HG02759 (cell line): Measurements from ENCODE around the gene ZNF438.
"Not testable (repeated sequence)": the region's sequence is repeated elsewhere in the genome, so short reads cannot be mapped to it uniquely, and the experiment has no call there.

Experiments
- ATAC-seq: cut with Tn5 transposase; IDR thresholded peaks from one replicate; pipeline ENCODE4 v1.9.1; 2021; ENCODE audit warnings: mild to moderate bottlenecking, moderate library complexity; ENCODE audit not compliant: unreplicated experiment

The ZNF438 gene

DNA sequence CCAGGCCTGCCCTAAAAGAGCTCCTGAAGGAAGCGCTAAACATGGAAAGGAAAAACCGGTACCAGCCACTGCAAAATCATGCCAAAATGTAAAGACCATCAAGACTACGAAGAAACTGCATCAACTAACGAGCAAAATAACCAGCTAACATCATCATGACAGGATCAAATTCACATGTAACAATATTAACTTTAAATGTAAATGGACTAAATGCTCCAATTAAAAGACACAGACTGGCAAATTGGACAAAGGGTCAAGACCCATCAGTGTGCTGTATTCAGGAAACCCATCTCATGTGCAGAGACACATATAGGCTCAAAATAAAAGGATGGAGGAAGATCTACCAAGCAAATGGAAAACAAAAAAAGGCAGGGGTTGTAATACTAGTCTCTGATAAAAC is 82.4 kb downstream of the ZNF438 start:
- not testable (repeated sequence) for ATAC-seq

DNA sequence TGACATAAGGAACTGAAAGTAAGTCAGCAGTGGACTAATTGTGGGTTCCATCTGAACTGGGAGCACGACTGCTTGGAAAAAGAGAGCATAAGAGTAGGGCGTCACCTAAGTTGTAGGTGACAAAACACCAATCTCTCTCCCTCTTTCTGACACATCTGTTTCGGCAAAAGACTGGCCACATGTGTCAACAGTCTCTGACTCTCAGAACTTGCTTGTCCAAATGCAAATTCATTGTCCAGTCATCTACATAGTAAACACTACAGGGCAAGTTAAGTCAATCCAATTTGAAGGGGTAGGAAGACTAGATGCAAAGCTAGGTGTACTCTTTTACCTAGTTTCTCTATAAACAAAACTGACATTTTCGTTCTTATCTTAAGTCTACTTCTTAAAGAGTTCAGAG is 87.7 kb downstream of the ZNF438 start:
- ATAC-seq, result no peak

DNA sequence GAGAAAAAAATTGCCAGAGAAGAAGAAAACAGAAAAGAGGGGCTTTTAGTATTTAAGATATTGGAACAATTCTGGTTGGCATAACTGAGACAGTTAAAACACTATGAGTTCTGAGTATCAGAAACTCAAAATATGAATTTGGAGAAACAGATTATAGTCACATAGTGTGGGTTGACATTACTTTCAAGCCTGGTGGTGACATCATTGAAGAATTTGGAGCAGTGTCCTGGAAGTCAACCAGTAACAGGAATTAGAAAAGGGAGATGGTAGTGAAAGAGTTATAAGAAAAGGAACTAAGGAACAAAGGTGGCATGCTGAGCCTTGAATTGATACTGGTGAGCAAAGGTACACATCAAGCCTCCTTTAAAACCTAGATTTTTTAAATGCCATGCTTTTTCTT is 88.2 kb downstream of the ZNF438 start:
- no peak for ATAC-seq

DNA sequence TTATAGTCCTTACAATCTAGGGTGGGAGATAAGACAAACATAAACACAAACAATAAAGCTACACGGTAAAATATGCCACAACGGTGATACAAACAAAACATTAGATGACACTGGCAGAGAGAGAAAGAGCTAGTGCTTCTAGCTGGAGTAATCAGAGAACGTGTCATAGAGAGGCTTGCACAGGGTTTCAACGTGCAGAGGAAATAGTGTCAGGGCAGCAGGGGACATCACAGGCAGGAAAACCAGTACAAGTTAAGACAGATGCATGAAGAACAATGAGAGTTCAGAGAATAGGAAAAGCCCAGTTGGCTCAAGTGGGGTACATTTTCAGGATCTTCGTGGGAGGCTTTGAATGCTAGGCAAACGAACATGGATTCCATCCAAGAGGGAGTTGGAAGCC is 91.4 kb downstream of the ZNF438 start:
- no peak for ATAC-seq

DNA sequence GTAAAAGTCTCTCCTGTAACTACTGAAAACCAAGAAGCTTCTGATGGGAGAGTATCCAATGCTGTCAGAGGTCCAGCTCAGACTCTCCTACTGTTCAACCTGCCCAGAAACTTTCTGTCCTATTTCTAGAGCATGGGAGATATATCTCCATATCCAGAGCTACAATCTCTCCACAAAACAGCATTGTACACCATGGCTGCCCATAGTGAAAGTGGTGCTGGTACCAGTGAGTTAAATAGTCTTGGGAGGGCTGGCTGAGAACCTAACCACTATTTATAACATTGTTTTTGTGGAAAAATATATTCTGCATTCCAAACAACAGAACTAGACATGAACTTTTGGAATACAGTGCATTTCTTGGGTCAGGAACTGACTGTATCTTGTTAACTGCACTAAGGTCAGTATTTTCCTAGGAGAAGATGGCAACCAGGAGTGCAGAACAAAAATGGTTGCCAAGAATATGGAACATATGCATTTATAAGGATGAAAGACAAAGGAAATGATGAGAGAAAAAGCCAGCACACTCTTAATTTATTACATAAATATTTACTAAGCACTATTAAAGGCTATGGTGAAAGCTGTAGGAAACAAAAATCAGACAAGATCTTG is 91.9 kb downstream of the ZNF438 start:
- ATAC-seq, result no peak

DNA sequence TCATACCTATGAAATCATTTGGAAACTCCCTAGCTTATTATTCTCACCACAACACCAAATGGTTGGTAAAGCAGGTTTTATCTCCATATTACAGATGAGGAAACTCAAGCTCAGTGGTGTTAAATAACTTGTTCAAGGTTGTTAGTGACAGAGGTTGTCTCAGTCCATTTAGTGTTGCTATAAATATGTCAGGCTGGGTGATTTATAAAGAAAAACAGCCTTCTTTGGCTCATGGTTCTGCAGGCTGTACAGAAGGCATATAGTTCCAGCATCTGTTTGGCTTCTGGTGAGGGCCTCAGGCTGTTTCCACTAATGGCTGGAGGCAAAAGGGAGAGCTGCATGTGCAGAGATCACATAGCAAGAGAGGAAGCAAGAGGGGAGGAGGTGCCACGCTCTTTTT is 96.6 kb downstream of the ZNF438 start:
- no peak for ATAC-seq

DNA sequence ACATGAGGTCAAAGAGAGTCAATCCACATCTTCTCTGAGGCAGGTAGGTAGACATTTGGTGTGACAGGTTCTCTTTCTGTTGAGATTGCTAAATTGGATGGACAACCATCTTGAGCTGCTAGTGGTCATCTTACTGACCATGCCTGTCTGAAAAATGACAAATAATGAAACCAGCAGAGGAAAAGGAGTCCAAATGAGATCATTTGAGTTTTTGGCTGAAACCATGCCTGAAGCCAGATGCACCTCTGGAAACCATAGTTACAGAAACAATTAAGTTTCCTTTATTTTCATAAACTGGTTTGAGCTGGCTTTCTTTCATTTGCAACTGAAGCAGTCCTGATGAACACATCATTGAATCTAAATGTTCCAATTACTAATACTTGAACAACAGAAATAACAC is 100.6 kb downstream of the ZNF438 start:
- ATAC-seq, result no peak

DNA sequence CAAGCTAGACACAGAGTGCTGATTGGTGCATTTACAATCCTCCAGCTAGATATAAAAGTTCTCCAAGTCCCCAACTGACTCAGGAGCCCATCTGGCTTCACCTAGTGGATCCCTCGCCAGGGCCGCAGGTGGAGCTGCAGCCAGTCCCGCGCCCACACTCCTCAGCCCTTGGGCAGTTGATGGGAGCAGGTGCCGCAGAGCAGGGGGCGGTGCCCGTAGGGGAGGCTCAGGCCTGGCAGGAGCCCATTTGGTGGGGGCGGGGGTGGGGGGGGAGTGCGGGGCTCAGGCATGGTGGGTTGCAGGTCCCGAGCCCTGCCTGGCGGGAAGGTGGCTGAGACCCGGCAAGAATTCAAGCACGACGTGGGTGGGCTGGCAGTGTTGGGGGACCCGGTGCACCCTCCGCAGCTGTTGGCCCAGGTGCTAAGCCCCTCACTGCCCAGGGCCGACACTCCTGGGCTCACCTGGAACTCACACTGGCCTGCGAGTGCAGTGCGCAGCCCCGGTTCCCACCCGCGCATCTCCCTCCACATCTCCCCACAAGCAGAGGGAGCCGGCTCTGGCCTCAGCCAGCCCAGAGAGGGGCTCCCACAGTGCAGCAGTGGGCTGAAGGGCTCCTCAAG is 101.7 kb downstream of the ZNF438 start:
- ATAC-seq, result no peak

DNA sequence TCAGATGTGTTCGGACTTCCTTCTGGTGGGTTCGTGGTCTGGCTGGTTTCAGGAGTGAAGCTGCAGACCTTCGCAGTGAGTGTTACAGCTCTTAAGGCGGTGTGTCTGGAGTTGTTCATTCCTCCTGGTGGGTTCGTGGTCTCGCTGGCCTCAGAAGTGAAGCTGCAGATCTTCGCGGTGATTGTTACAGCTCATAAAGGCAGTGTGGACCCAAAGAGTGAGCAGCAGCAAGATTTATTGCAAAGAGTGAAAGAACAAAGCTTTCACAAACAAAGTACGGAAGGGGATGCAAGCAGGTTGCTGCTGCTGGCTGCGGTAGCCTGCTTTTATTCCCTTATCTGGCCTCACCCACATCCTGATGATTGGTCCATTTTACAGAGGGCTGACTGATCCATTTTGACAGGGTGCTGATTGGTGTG is 102.3 kb downstream of the ZNF438 start:
- peak; percentile 15 for ATAC-seq

DNA sequence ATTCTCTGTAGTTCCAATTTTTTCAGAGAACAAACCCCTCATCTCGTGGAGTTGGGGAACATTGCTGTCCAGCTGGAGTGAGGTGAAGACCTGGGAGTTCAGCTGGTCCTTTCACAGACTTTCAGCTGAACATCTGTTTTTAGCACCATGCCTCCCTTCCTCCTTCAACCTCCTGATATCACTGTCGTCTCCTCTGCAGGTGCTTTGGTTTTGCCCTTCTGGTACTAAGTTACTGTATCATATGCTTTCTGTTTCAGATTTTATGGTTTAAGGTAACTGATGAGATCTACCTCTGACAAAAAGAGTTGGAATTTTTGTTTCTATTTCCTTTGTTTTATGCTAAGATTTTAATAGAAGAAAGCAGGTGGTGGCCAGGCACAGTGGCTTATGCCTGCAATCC is 102.9 kb downstream of the ZNF438 start:
- ATAC-seq, result peak; percentile 78

DNA sequence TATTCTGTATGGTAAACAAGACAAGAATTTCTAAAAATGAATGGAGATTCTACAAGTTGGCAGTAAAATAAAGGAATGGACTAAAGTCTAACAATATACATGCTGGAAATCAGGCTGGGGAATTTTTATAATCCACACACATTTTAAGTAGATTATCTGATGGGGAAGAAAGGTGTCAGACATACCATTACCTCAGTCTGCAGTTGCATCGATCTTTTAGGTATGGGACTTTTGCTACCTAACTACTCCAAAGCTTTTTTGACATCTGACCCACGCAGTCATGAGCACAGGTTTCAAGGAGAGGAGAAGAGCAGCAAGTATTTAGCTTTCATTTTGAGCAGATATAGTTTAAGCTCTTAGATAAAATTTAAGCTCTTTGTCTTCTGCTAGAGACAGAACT is 113.0 kb downstream of the ZNF438 start:
- ATAC-seq, result no peak

DNA sequence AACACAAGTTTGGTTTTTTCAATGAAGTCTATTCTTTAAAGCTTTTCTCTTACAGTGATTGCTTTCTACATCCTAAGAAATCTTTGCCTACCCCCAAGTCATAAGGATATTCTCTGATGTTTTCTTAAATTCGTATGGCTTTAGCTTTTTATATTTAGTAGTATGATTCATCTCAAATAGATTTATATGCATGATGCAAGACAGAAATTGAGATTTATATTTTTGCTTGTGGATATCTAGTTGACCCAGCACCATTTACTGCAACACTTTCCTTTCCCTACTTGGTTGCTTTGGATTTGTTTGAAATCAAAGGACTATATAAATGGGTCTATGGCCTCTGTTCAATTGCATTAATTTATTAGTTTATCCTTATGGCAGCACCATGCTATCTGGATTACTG is 113.9 kb downstream of the ZNF438 start:
- ATAC-seq, result no peak

DNA sequence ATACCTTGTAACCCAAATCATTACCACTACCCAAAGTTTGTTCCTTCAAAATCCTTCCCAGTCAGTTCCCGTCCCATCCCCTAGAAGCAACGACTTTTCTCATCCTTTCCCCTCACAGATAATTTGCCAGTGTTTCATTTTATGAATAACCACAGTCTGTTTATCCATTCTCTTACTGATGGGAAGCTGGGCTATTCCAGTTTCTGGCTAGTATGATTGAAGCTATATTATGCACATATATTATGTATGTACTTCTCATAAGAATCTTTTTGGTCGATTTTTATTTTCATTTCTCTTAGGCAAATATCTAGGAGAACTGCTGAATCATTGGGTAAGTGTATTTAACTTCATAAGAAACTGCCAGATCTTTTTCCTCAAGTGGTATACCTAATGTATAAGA is 114.6 kb downstream of the ZNF438 start:
- ATAC-seq, result no peak

DNA sequence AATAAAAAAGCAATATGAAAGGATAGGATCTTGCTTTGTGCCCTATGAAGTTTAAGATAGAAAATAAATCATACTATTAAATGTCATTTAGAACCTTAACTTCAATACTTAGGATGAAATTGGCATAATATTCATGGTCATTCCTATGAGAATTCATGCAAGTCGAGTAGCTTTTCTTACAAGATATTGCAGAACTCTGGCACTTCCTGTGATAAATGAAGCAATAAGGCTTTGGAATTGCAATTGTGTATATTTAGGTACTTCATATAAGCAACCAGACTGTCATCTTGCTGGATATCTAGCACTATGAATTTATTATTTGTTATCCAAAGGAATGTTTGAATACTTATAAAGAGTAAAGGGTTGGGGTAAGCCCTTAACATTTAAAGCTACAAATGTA is 116.5 kb downstream of the ZNF438 start:
- ATAC-seq, result no peak

DNA sequence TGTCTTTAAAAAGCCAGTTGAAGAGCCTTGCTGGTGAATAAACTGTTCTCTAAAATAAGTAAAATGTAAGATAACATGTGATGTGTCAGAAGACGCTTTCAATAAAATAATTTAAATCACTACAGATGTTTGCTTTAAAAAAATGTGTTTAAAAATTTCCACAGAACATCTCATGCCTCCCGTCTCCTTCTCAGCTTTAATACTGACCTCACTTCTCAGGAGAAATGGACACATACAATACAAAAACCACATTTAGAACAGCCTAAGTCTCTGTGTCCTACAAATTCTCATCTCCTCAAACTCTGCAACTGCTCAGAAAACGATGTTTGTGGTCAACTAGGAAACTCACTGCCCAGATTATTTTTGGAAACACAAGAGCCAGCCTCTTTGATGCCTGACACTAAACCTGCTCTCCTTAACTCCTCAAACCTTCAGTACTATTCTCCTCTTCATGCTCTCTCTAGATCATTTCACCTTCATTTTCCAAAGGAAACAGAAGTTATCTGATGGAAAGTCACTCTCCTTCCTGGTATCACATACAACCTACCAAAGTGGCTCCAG is 120.3 kb downstream of the ZNF438 start:
- ATAC-seq, result no peak

DNA sequence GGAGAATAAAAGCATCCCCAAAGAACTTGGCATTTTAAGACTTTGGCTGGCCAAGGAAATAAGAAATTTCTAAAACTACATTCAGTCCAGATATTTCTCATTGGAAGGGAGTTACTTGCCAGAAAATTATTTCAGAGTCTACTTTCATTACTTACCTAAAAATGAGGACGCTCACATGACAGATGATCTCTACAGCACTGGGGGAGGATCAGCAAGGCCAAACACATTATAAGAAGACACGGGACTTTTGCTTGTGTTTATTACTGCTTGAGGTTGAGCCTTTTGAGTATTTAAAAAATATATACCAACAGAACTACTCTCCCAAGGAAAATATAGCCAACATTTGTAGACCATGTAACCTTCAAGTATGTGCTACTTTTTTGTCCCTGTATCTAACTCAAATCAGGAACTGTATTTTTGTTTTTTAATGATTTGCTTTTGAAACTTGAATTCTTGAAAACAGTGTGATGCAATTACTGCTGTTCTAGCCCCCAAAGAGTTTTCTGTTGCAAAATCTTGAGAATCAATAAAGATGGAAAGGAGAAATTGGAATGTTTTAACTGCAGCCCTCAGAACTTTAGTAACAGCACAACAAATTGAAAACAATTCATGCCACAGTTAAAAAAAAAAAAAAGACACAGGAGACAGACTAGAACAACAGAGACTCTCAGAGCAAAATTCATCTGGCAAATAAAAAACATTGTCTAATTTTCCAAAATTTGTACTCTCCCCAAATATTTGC is 128.1 kb downstream of the ZNF438 start:
- no peak for ATAC-seq

DNA sequence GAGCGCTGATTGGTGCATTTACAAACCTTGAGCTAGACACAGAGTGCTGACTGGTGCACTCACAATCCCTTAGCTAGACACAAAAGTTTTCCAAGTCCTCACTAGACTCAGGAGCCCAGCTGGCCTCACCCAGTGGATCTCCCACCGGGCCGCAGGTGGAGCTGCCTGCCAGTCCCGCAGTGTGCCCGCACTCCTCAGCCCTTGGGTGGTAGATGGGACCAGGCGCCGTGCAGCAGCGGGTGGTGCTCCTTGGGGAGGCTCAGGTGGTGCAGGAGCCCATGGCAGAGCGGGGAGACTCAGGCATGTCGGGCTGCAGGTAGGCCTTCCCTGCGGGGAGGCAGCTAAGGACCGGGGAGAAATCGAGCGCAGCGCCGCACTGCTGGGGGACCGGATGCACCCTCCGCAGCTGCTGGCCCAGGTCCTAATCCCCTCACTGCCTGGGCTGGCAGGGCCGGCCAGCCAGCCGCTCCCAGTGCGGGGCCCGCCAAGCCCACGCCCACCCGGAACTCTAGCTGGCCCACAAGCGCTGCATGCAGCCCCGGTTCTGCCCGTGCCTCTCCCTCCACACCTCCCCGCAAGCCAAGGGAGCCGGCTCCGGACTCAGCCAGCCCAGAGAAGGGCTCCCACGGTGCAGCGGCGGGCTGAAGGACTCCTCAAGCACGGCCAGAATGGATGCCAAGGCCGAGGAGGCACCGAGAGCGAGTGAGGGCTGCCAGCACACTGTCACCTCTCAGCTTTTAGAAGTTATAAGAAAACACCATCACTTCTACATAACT is 128.9 kb downstream of the ZNF438 start:
- ATAC-seq, result no peak

DNA sequence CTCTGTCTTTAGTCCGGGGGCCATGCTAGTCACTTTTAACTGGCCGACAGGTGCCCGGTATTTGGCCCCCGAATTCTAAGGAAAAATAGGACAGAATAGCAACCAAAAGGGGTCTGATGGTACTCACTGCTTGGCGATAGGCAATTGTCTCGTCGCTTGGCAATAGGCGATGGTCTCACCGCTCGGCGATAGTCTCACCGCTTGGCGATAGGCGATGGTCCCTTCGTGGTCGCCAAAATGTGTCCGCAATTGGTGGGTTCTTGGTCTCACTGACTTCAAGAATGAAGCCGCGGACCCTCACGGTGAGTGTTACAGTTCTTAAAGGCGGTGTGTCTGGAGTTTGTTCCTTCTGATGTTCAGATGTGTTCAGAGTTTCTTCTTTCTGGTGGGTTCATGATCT is 130.2 kb downstream of the ZNF438 start:
- not testable (repeated sequence) for ATAC-seq

DNA sequence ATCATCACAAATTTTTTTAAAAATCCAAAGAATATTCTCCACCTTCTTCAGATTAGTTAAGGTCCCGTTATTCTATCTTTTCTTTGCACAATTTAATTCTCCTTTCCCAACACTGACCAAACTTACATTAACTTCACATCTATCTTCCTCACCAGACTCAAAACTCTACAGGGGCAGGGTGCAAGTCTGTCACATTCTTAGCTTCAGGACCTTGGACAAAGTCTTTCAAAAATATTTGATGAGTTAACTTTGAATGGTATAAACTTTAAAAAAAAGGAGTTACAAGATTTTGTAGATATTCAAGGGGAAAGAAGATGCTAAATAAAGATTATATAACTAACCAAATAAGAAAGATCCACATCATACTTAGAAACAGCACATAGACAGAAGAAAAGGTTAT is 132.7 kb downstream of the ZNF438 start:
- no peak for ATAC-seq

DNA sequence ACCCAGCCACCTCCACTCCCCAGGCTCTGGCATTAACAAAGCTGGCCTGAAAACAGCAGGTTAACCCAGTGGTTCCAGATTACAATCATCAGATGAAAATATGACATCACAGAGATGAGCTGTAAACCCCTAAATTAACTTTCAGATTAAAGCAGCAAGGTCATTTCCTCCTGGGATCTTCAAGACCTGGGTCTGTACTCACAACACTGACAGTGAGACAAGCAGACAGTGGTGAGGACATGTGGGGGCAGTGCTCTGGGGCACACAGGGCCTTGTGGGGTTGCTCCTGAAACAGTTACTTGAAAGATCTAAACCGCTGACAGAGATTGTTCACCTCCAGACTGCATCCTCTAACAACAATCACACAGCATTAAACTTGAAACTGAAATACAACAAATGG is 134.1 kb downstream of the ZNF438 start:
- ATAC-seq, result no peak

DNA sequence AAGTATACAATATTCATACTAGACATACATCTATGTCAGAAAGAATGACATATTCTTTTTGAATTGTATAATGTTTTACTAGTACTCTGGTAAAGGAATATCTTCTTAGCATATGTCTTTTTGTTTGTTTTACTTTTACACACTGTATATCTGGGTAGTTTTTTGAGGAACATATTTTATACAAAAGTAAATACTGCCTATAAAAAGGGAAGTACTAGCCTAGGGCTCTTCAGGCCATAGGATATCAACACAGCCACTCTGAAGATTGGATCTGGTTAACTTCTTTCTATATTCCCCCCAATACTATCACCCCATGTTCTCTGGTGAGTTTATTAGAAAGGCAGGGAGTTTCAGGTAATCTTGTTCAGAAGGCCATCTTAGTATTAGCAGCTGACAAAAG is 134.6 kb downstream of the ZNF438 start:
- ATAC-seq, result no peak
